Activated CD4-positive, alpha-beta T cell treated with anti-CD3 and anti-CD28 coated beads, Interleukin-2, amount 10 ng/mL, durations not matched to agents 7 days and 5 days (primary cell): ENCODE results near the gene SEC16A. TPM values are rescaled to one million over a fixed set of nuclear protein-coding genes. Genes with fewer than 3 reads are reported as not detected.

Experiments used
- CTCF ChIA-PET: fragments of 350-600 bp; sonication (Branson Sonifier 250); formaldehyde crosslinking; loops from one replicate; lab custom pipeline; 2021; ENCODE audit warnings: antibody characterized with exemption; lab: Charles Lee
- POLR2A ChIA-PET: fragments of 350-600 bp; sonication (Branson Sonifier 250); formaldehyde crosslinking; loops from one replicate; lab custom pipeline; 2021; ENCODE audit warnings: antibody characterized with exemption; lab: Charles Lee
- DNase-seq: peaks from one replicate; pipeline ENCODE4 v3.0.0-alpha.2; 2020
- H3K27ac Mint-ChIP-seq: one replicate; pipeline ENCODE4 v1.8.0; 2021; ENCODE audit warnings: mild to moderate bottlenecking, moderate library complexity, mixed read lengths
- H3K27me3 Mint-ChIP-seq: one replicate; pipeline ENCODE4 v1.8.0; 2021; ENCODE audit warnings: mixed read lengths
- H3K36me3 Mint-ChIP-seq: one replicate; pipeline ENCODE4 v1.8.0; 2021; ENCODE audit warnings: low read depth, mixed read lengths
- H3K4me1 Mint-ChIP-seq: one replicate; pipeline ENCODE4 v1.8.0; 2021; ENCODE audit warnings: mixed read lengths
- H3K4me3 Mint-ChIP-seq: one replicate; pipeline ENCODE4 v1.8.0; 2021; ENCODE audit warnings: mild to moderate bottlenecking, moderate library complexity, mixed read lengths
- H3K9me3 Mint-ChIP-seq: one replicate; pipeline ENCODE4 v1.8.0; 2021; ENCODE audit warnings: mixed read lengths
- total RNA-seq, 2 experiments: library from RNA; stranded (reverse); gene quantifications; one replicate each; pipeline ENCODE4 v1.2.3, GENCODE V29; 2021

The SEC16A gene
- total RNA-seq, 2 experiments from 2014 or later = 72.1 to 74.5 TPM

- no peak for DNase-seq
- no peaks in the 10 kb centered on the region for H3K27me3 Mint-ChIP-seq
- peaks cover 12% of the 10 kb centered on the region for H3K36me3 Mint-ChIP-seq
- ChIA-PET POLR2A (no interaction called here), CTCF (no interaction called here)
- H3K27ac Mint-ChIP-seq = no peak overlapping the region
- H3K4me3 Mint-ChIP-seq = no peak overlapping the region
- H3K9me3 Mint-ChIP-seq = no peaks in the 10 kb centered on the region
- H3K4me1 Mint-ChIP-seq = no peaks in the 10 kb centered on the region
Observed at GRCh38 chr9:136495238-136495800, 12.5 kb upstream of the SEC16A start.

GRCh38 chr9:136494531-136495215, 11.8 kb upstream of the SEC16A start:
- Mint-ChIP-seq H3K27me3 (no peaks in the 10 kb centered on the region), H3K27ac (no peak overlapping the region), H3K9me3 (no peaks in the 10 kb centered on the region), H3K36me3 (peaks cover 10% of the 10 kb centered on the region), H3K4me1 (no peaks in the 10 kb centered on the region), H3K4me3 (no peak overlapping the region)
- DNase-seq = no peak
- ChIA-PET POLR2A (no interaction called here), CTCF (interaction anchor here (1.5 kb wide), 1 partner anchor 10 kb away, joined by 4 read pairs; no protein-coding TSS in a partner anchor)

GRCh38 chr9:136494012-136494411, 11.2 kb upstream of the SEC16A start:
- no peaks in the 10 kb centered on the region for H3K4me1 Mint-ChIP-seq
- DNase-seq = no peak
- POLR2A ChIA-PET = no interaction called here
- H3K36me3 Mint-ChIP-seq = peaks cover 7% of the 10 kb centered on the region
- no peak overlapping the region for H3K4me3 Mint-ChIP-seq
- H3K27ac Mint-ChIP-seq = no peak overlapping the region
- CTCF ChIA-PET = interaction anchor here (1.5 kb wide), 1 partner anchor 9 kb away, joined by 4 read pairs; no protein-coding TSS in a partner anchor
- no peaks in the 10 kb centered on the region for H3K9me3 Mint-ChIP-seq
- no peaks in the 10 kb centered on the region for H3K27me3 Mint-ChIP-seq

- DNase-seq = no peak
- ChIA-PET POLR2A (no interaction called here), CTCF (interaction anchor here (1.5 kb wide), 1 partner anchor 9 kb away, joined by 4 read pairs; no protein-coding TSS in a partner anchor)
- H3K27ac Mint-ChIP-seq = no peak overlapping the region
- no peak overlapping the region for H3K4me3 Mint-ChIP-seq
- peaks cover 4% of the 10 kb centered on the region for H3K36me3 Mint-ChIP-seq
- no peaks in the 10 kb centered on the region for H3K4me1 Mint-ChIP-seq
- no peaks in the 10 kb centered on the region for H3K27me3 Mint-ChIP-seq
- H3K9me3 Mint-ChIP-seq = no peaks in the 10 kb centered on the region
Observed at GRCh38 chr9:136493567-136493971, 10.7 kb upstream of the SEC16A start.

- CTCF ChIA-PET = no interaction called here
- Mint-ChIP-seq H3K9me3 (no peaks in the 10 kb centered on the region), H3K27ac (no peak overlapping the region), H3K27me3 (no peaks in the 10 kb centered on the region), H3K4me3 (no peak overlapping the region), H3K4me1 (no peaks in the 10 kb centered on the region), H3K36me3 (peaks cover 4% of the 10 kb centered on the region)
- POLR2A ChIA-PET = no interaction called here
- DNase-seq = no peak
Observed at GRCh38 chr9:136492978-136493522, 10.2 kb upstream of the SEC16A start.

GRCh38 chr9:136489731-136490130, 6.9 kb upstream of the SEC16A start:
- Mint-ChIP-seq H3K9me3 (no peaks in the 10 kb centered on the region), H3K4me3 (no peak overlapping the region), H3K27ac (no peak overlapping the region), H3K27me3 (no peaks in the 10 kb centered on the region), H3K36me3 (no peaks in the 10 kb centered on the region), H3K4me1 (peaks cover 5% of the 10 kb centered on the region)
- no peak for DNase-seq
- ChIA-PET POLR2A (no interaction called here), CTCF (interaction anchor here (1.1 to 1.3 kb wide), 5 partner anchors 10 to 145 kb away, joined by 3 to 5 read pairs (median 4); no protein-coding TSS in a partner anchor)

GRCh38 chr9:136488247-136489214, 5.7 kb upstream of the SEC16A start:
- Mint-ChIP-seq H3K36me3 (no peaks in the 10 kb centered on the region), H3K4me3 (no peak overlapping the region), H3K9me3 (no peaks in the 10 kb centered on the region), H3K27ac (no peak overlapping the region), H3K27me3 (no peaks in the 10 kb centered on the region), H3K4me1 (peaks cover 7% of the 10 kb centered on the region)
- POLR2A ChIA-PET = no interaction called here
- DNase-seq = peak; percentile 77
- CTCF ChIA-PET = interaction anchor here (0.9 to 2.0 kb wide), 12 partner anchors 11 to 225 kb away, joined by 3 to 8 read pairs (median 4); no protein-coding TSS in a partner anchor

GRCh38 chr9:136487672-136488071, 4.8 kb upstream of the SEC16A start:
- ChIA-PET CTCF (interaction anchor here (0.9 to 2.0 kb wide), 9 partner anchors 47 to 226 kb away, joined by 3 to 8 read pairs (median 4); no protein-coding TSS in a partner anchor), POLR2A (no interaction called here)
- peaks cover 2% of the 10 kb centered on the region for H3K36me3 Mint-ChIP-seq

GRCh38 chr9:136486823-136487620, 4.2 kb upstream of the SEC16A start:
- Mint-ChIP-seq H3K36me3 (peaks cover 2% of the 10 kb centered on the region), H3K27ac (no peak overlapping the region), H3K9me3 (no peaks in the 10 kb centered on the region), H3K27me3 (no peaks in the 10 kb centered on the region), H3K4me3 (no peak overlapping the region), H3K4me1 (peaks cover 8% of the 10 kb centered on the region)
- CTCF ChIA-PET = interaction anchor here (1.2 to 4.0 kb wide), 8 partner anchors 17 to 227 kb away, joined by 4 to 19 read pairs (median 6); no protein-coding TSS in a partner anchor
- DNase-seq = no peak
- POLR2A ChIA-PET = no interaction called here

More at GRCh38 chr9:136487672-136488071, 4.8 kb upstream of the SEC16A start:
- no peaks in the 10 kb centered on the region for H3K9me3 Mint-ChIP-seq
- H3K4me1 Mint-ChIP-seq = peaks cover 7% of the 10 kb centered on the region
- no peak overlapping the region for H3K4me3 Mint-ChIP-seq
- no peak overlapping the region for H3K27ac Mint-ChIP-seq
- no peaks in the 10 kb centered on the region for H3K27me3 Mint-ChIP-seq
- no peak for DNase-seq

GRCh38 chr9:136486131-136486530, 3.3 kb upstream of the SEC16A start:
- POLR2A ChIA-PET = no interaction called here
- Mint-ChIP-seq H3K27me3 (no peaks in the 10 kb centered on the region), H3K36me3 (peaks cover 5% of the 10 kb centered on the region), H3K27ac (no peak overlapping the region), H3K4me1 (peaks cover 17% of the 10 kb centered on the region), H3K9me3 (no peaks in the 10 kb centered on the region), H3K4me3 (no peak overlapping the region)
- no peak for DNase-seq
- CTCF ChIA-PET = interaction anchor here (0.5 to 4.0 kb wide), 14 partner anchors 18 to 187 kb away, joined by 3 to 19 read pairs (median 4); no protein-coding TSS in a partner anchor
